GOT3 (cell line): Measurements from ENCODE around the gene ARHGAP19.

Source experiments
- DNase-seq: peaks from one replicate; lab custom pipeline; 2025; ENCODE audit warnings: mixed read lengths; lab: John Stamatoyannopoulos, UW

ARHGAP19 gene

GRCh38 chr10:97292097-97292861, at the start of gene ARHGAP19:
Gene ARHGAP19, minus strand, starts transcription at chr10:97292637. Its CDS starts 10 bp downstream, at chr10:97292627.
- peak; percentile 92 for DNase-seq

- no peak for DNase-seq
Measured at GRCh38 chr10:97341416-97341815, 49.0 kb upstream of the ARHGAP19 start.

- no peak for DNase-seq
Measured at GRCh38 chr10:97338041-97338440, 45.6 kb upstream of the ARHGAP19 start.

GRCh38 chr10:97336942-97337831, 44.8 kb upstream of the ARHGAP19 start:
- DNase-seq: no peak

GRCh38 chr10:97336446-97336845, 44.0 kb upstream of the ARHGAP19 start:
- DNase-seq: no peak

- no peak for DNase-seq
Measured at GRCh38 chr10:97336006-97336405, 43.6 kb upstream of the ARHGAP19 start.

GRCh38 chr10:97335188-97335619, 42.8 kb upstream of the ARHGAP19 start:
- no peak for DNase-seq

- peak; percentile 79 for DNase-seq
Measured at GRCh38 chr10:97334370-97335175, 42.1 kb upstream of the ARHGAP19 start, which contains the start of gene FRAT2. Gene FRAT2, minus strand, starts transcription at chr10:97334729. Its CDS starts 157 bp downstream, at chr10:97334572.

GRCh38 chr10:97333601-97334369, 41.3 kb upstream of the ARHGAP19 start:
- no peak for DNase-seq

GRCh38 chr10:97333351-97333600, 40.8 kb upstream of the ARHGAP19 start:
- DNase-seq: no peak

- DNase-seq: no peak
Measured at GRCh38 chr10:97332591-97333350, 40.3 kb upstream of the ARHGAP19 start.

GRCh38 chr10:97331153-97331703, 38.8 kb upstream of the ARHGAP19 start:
- DNase-seq: no peak

GRCh38 chr10:97329766-97330165, 37.3 kb upstream of the ARHGAP19 start:
- DNase-seq: no peak

GRCh38 chr10:97328646-97329453, 36.4 kb upstream of the ARHGAP19 start:
- DNase-seq: no peak

GRCh38 chr10:97327348-97328294, 35.2 kb upstream of the ARHGAP19 start:
- DNase-seq: no peak

- DNase-seq: no peak
Measured at GRCh38 chr10:97325754-97326153, 33.3 kb upstream of the ARHGAP19 start.

- DNase-seq: no peak
Measured at GRCh38 chr10:97323501-97323900, 31.1 kb upstream of the ARHGAP19 start.

GRCh38 chr10:97321804-97322190, 29.4 kb upstream of the ARHGAP19 start:
- DNase-seq: no peak
